Neural progenitor cell (in vitro differentiated cells): Measurements from ENCODE around the gene PRR35. TPM values are rescaled to one million over a fixed set of nuclear protein-coding genes. Genes with fewer than 3 reads are reported as not detected.

Source experiments
- DNase-seq: peaks from one replicate; pipeline ENCODE4 v3.0.0-alpha.2; 2016; ENCODE audit warnings: low spot score
- H2AFZ ChIP-seq: fragments of 200-600 bp; sonication (generic); replicated peaks from 2 replicates; pipeline ENCODE4 v1.6.1; 2016; ENCODE audit warnings: antibody characterized with exemption
- H3F3A ChIP-seq: fragments of 200-600 bp; sonication (generic); 2 replicates; pipeline ENCODE4 v1.6.1; 2016; ENCODE audit warnings: antibody characterized with exemption, low read depth
- H3K27ac ChIP-seq: fragments of 200-600 bp; sonication (generic); 2 replicates; pipeline ENCODE4 v1.5.1; 2016; ENCODE audit warnings: mild to moderate bottlenecking
- H3K27me3 ChIP-seq: fragments of 200-600 bp; sonication (generic); 2 replicates; pipeline ENCODE4 v1.6.1; 2016; ENCODE audit warnings: mild to moderate bottlenecking, moderate library complexity
- H3K36me3 ChIP-seq: fragments of 200-600 bp; sonication (generic); 2 replicates; pipeline ENCODE4 v1.5.1; 2016
- H3K4me1 ChIP-seq: fragments of 200-600 bp; sonication (generic); 2 replicates; pipeline ENCODE4 v1.6.1; 2016; ENCODE audit warnings: mixed run types
- H3K4me2 ChIP-seq: fragments of 200-600 bp; sonication (generic); 2 replicates; pipeline ENCODE4 v1.6.1; 2016
- H3K4me3 ChIP-seq: fragments of 200-600 bp; sonication (generic); 2 replicates; pipeline ENCODE4 v1.5.1; 2016
- H3K79me2 ChIP-seq: fragments of 200-600 bp; sonication (generic); 2 replicates; pipeline ENCODE4 v1.6.1; 2016; ENCODE audit warnings: low read depth
- H3K9ac ChIP-seq: fragments of 200-600 bp; sonication (generic); 2 replicates; pipeline ENCODE4 v1.6.1; 2016
- H3K9me3 ChIP-seq: fragments of 200-600 bp; sonication (generic); 2 replicates; pipeline ENCODE4 v1.5.1; 2016; ENCODE audit warnings: low read depth
- H4K20me1 ChIP-seq: fragments of 200-600 bp; sonication (generic); 2 replicates; pipeline ENCODE4 v1.6.1; 2016; ENCODE audit warnings: low read depth
- H3K27ac Mint-ChIP-seq: 3 replicates; pipeline ENCODE4 v1.8.0; 2021; ENCODE audit warnings: mixed read lengths
- H3K27me3 Mint-ChIP-seq: 2 replicates; pipeline ENCODE4 v1.8.0; 2022; ENCODE audit warnings: low read depth, mild to moderate bottlenecking, inconsistent platforms, moderate library complexity, mixed read lengths; ENCODE audit not compliant: insufficient read depth
- H3K36me3 Mint-ChIP-seq: 3 replicates; pipeline ENCODE4 v1.8.0; 2021; ENCODE audit warnings: mixed read lengths
- H3K4me1 Mint-ChIP-seq: 3 replicates; pipeline ENCODE4 v1.8.0; 2021; ENCODE audit warnings: mixed read lengths
- H3K4me3 Mint-ChIP-seq: 3 replicates; pipeline ENCODE4 v1.8.0; 2021; ENCODE audit warnings: mild to moderate bottlenecking, moderate library complexity, mixed read lengths
- H3K9me3 Mint-ChIP-seq: 3 replicates; pipeline ENCODE4 v1.8.0; 2020; ENCODE audit warnings: mixed read lengths
- EZH2 ChIP-seq: fragments of 200-600 bp; sonication (generic); IDR thresholded peaks from 2 replicates; pipeline ENCODE4 v1.6.1; 2017; ENCODE audit warnings: antibody characterized with exemption, mild to moderate bottlenecking, moderate library complexity
- EZH2phosphoT487 ChIP-seq: fragments of 200-600 bp; sonication (generic); IDR thresholded peaks from 2 replicates; pipeline ENCODE4 v1.6.1; 2017; ENCODE audit warnings: antibody characterized with exemption
- total RNA-seq: library from RNA; depleted of rRNA; stranded (reverse); fragments of >200 nt; gene quantifications from 2 replicates; pipeline ENCODE4 v1.2.3, GENCODE V29; 2015; ENCODE audit warnings: low replicate concordance
- TF ChIP-seq, protein P1 (sequence below): fragments of 200-600 bp; sonication (generic); IDR thresholded peaks from 2 replicates; pipeline ENCODE4 v1.5.1; 2017; ENCODE audit warnings: antibody characterized with exemption, mild to moderate bottlenecking

The PRR35 gene
- total RNA-seq, 1 donor from 2014 or later: not detected

GRCh38 chr16:566475-567372, 6.5 kb downstream of the PRR35 start, which contains the start of gene NHLRC4:
TSS of gene NHLRC4 (plus strand) at chr16:567005. CDS start at chr16:568048, 1,043 bp downstream.
- H3K4me1 Mint-ChIP-seq: peaks cover 38% of the 10 kb centered on the region
- no peaks in the 10 kb centered on the region for H3K36me3 ChIP-seq
- H3K9me3 Mint-ChIP-seq: peaks cover 2% of the 10 kb centered on the region
- H3K36me3 Mint-ChIP-seq: no peaks in the 10 kb centered on the region
- H3K4me2 ChIP-seq: no peak within 1 kb of the TSS
- no peak for TF ChIP-seq EZH2phosphoT487
- TF ChIP-seq EZH2: no peak
- TF ChIP-seq, protein P1, sequence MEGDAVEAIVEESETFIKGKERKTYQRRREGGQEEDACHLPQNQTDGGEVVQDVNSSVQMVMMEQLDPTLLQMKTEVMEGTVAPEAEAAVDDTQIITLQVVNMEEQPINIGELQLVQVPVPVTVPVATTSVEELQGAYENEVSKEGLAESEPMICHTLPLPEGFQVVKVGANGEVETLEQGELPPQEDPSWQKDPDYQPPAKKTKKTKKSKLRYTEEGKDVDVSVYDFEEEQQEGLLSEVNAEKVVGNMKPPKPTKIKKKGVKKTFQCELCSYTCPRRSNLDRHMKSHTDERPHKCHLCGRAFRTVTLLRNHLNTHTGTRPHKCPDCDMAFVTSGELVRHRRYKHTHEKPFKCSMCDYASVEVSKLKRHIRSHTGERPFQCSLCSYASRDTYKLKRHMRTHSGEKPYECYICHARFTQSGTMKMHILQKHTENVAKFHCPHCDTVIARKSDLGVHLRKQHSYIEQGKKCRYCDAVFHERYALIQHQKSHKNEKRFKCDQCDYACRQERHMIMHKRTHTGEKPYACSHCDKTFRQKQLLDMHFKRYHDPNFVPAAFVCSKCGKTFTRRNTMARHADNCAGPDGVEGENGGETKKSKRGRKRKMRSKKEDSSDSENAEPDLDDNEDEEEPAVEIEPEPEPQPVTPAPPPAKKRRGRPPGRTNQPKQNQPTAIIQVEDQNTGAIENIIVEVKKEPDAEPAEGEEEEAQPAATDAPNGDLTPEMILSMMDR: no peak
- H3K9me3 ChIP-seq: no peaks in the 10 kb centered on the region
- peaks cover 10% of the 10 kb centered on the region for H4K20me1 ChIP-seq
- peaks cover 8% of the 10 kb centered on the region for H3F3A ChIP-seq
- peaks cover 12% of the 10 kb centered on the region for H3K27me3 Mint-ChIP-seq
- DNase-seq: peak; percentile 48
- H3K27ac ChIP-seq: no peak within 1 kb of the TSS
- H3K4me3 Mint-ChIP-seq: peak within 1 kb of the TSS; percentile 55
- no peak within 1 kb of the TSS for H3K27ac Mint-ChIP-seq
- peaks cover 24% of the 10 kb centered on the region for H3K27me3 ChIP-seq
- peaks cover 13% of the 10 kb centered on the region for H3K4me1 ChIP-seq
- no peak within 1 kb of the TSS for H3K4me3 ChIP-seq
- no peak within 1 kb of the TSS for H3K9ac ChIP-seq
- H2AFZ ChIP-seq: no peak within 1 kb of the TSS
- peaks cover 9% of the 10 kb centered on the region for H3K79me2 ChIP-seq

GRCh38 chr16:567373-568256, 7.4 kb downstream of the PRR35 start:
- Mint-ChIP-seq H3K36me3 (no peaks in the 10 kb centered on the region), H3K9me3 (no peaks in the 10 kb centered on the region), H3K27me3 (peaks cover 9% of the 10 kb centered on the region), H3K4me3 (peak overlapping the region; percentile 55), H3K4me1 (peaks cover 36% of the 10 kb centered on the region), H3K27ac (no peak overlapping the region)
- Histone ChIP-seq H4K20me1 (peaks cover 14% of the 10 kb centered on the region), H3K4me1 (peaks cover 13% of the 10 kb centered on the region), H3F3A (peaks cover 8% of the 10 kb centered on the region), H2AFZ (no peak overlapping the region), H3K27ac (no peak overlapping the region), H3K27me3 (peaks cover 15% of the 10 kb centered on the region), H3K4me3 (no peak overlapping the region), H3K9ac (no peak overlapping the region), H3K9me3 (no peaks in the 10 kb centered on the region), H3K79me2 (peaks cover 9% of the 10 kb centered on the region), H3K4me2 (no peak overlapping the region), H3K36me3 (no peaks in the 10 kb centered on the region)
- DNase-seq: no peak
- TF ChIP-seq, protein P1: no peak
- TF ChIP-seq EZH2phosphoT487 (no peak), EZH2 (no peak)

DNA sequence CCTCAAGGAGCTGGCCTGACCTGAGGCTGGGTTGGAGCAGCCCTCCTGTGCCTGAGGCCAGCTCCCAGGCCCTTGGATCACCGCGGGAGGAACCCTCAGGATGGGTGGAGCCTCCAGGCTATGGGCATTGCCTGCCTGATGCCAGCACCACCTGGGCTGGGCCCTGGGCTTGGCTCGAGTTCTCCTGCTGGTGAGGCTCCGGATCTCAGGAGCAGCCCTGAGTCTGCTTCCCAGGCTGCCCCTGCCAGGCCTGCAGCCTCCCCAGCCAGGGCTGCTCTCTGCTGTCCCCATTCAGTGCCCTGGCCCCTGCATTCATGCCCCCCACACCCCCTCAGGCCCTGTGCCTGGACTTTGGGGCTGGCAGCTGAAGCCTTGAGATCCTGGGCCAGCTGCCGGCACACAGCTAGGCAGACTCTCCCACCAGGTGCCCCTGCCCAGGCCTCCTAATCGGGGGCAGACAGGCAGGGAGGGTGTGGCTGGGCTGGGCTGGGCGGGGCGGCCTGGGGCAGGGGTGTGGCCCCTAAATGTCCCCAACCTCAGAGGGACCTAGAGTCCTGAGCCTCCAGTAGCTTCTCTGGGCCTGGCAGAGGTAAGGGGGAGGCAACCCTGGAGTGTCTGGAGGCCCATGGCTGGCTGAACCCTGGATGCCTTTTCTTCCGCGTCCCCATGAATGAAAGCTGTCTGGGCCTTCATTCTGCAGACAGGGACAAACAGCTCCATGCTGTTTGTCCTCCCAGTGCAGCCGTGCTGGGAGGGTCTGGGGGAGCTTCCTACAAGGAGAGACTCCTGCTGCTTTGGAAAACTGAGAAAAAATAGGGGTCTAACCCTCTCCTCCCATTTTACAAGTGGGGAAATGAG, 8.4 kb downstream of the PRR35 start:
- H3K27me3 ChIP-seq: peaks cover 5% of the 10 kb centered on the region
- no peaks in the 10 kb centered on the region for H3K9me3 ChIP-seq
- no peak overlapping the region for H3K27ac ChIP-seq
- H3K4me2 ChIP-seq: peak overlapping the region; percentile 83
- peaks cover 14% of the 10 kb centered on the region for H4K20me1 ChIP-seq
- H3F3A ChIP-seq: peaks cover 8% of the 10 kb centered on the region
- no peak overlapping the region for H2AFZ ChIP-seq
- no peaks in the 10 kb centered on the region for H3K36me3 ChIP-seq
- Mint-ChIP-seq H3K4me1 (peaks cover 34% of the 10 kb centered on the region), H3K9me3 (no peaks in the 10 kb centered on the region), H3K27ac (peak overlapping the region; percentile 96), H3K27me3 (peaks cover 4% of the 10 kb centered on the region), H3K36me3 (no peaks in the 10 kb centered on the region), H3K4me3 (peak overlapping the region; percentile 93)
- peaks cover 9% of the 10 kb centered on the region for H3K79me2 ChIP-seq
- H3K4me3 ChIP-seq: peak overlapping the region; percentile 99
- TF ChIP-seq EZH2phosphoT487 (no peak), EZH2 (no peak)
- TF ChIP-seq, protein P1: no peak
- peaks cover 13% of the 10 kb centered on the region for H3K4me1 ChIP-seq
- peak overlapping the region; percentile 66 for H3K9ac ChIP-seq
- DNase-seq: no peak
